Neural cell (in vitro differentiated cells): Measurements from ENCODE around the gene PHF12.

ENCODE experiments used
- EP300 ChIP-seq: fragments of 450-650 bp; conservative IDR thresholded peaks from 2 replicates; pipeline ENCODE4 v1.6.1; 2014; ENCODE audit warnings: antibody characterized with exemption, mild to moderate bottlenecking, moderate library complexity; ENCODE audit not compliant: poor library complexity, severe bottlenecking
- MXI1 ChIP-seq: fragments of 450-650 bp; conservative IDR thresholded peaks from 2 replicates; pipeline ENCODE4 v1.6.1; 2014; ENCODE audit warnings: antibody characterized with exemption, mild to moderate bottlenecking; ENCODE audit not compliant: poor library complexity, severe bottlenecking
- POLR2AphosphoS5 ChIP-seq: IDR thresholded peaks from 2 replicates; pipeline ENCODE4 v1.6.1; 2012
- RAD21 ChIP-seq: fragments of 450-650 bp; conservative IDR thresholded peaks from 2 replicates; pipeline ENCODE4 v1.6.1; 2014; ENCODE audit warnings: antibody characterized with exemption, mild to moderate bottlenecking, moderate library complexity
- TF ChIP-seq, protein P1 (sequence below): IDR thresholded peaks from 2 replicates; pipeline ENCODE4 v1.6.1; 2012; ENCODE audit warnings: borderline replicate concordance

GRCh38 chr17:28996554-28997096, 45.3 kb upstream of the PHF12 start:
- TF ChIP-seq MXI1 (no peak), EP300 (no peak), RAD21 (no peak), POLR2AphosphoS5 (no peak)
- TF ChIP-seq, protein P1, sequence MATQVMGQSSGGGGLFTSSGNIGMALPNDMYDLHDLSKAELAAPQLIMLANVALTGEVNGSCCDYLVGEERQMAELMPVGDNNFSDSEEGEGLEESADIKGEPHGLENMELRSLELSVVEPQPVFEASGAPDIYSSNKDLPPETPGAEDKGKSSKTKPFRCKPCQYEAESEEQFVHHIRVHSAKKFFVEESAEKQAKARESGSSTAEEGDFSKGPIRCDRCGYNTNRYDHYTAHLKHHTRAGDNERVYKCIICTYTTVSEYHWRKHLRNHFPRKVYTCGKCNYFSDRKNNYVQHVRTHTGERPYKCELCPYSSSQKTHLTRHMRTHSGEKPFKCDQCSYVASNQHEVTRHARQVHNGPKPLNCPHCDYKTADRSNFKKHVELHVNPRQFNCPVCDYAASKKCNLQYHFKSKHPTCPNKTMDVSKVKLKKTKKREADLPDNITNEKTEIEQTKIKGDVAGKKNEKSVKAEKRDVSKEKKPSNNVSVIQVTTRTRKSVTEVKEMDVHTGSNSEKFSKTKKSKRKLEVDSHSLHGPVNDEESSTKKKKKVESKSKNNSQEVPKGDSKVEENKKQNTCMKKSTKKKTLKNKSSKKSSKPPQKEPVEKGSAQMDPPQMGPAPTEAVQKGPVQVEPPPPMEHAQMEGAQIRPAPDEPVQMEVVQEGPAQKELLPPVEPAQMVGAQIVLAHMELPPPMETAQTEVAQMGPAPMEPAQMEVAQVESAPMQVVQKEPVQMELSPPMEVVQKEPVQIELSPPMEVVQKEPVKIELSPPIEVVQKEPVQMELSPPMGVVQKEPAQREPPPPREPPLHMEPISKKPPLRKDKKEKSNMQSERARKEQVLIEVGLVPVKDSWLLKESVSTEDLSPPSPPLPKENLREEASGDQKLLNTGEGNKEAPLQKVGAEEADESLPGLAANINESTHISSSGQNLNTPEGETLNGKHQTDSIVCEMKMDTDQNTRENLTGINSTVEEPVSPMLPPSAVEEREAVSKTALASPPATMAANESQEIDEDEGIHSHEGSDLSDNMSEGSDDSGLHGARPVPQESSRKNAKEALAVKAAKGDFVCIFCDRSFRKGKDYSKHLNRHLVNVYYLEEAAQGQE = no peak
